ENCODE data around the gene EDC3. TPM values are rescaled to one million over a fixed set of nuclear protein-coding genes. Genes with fewer than 3 reads are reported as not detected.

Gene EDC3
- total and polyA plus RNA-seq, 9 of the 15 experiments (the other 6 are each of a cell fraction or from before 2014, with no cell fraction given): 11.7 to 63.9 (median 32.8) TPM

DNA sequence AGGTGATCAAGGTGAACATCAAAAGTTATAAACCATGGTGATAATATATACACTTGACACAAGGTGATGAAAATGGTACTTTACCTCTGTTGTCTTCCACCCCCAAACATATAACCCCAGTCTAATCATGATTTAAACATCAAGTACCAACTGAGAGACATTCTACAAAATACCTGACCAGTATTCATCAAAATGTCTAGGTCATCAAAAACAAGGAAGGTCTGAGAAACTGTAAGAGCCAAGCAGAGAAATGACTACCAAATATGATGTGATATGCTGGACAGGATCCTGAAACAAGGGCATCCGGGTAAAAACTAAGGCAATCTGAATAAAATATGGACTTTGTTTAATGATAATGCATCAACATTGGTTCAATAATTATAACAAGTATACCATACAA, 27.8 kb downstream of the EDC3 start (continued):
- TF ChIP-seq, protein P1, sequence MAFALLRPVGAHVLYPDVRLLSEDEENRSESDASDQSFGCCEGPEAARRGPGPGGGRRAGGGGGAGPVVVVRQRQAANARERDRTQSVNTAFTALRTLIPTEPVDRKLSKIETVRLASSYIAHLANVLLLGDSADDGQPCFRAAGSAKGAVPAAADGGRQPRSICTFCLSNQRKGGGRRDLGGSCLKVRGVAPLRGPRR (CRISPR knock-in tag; IDR thresholded peaks at IDR 0.05): no peak
- TF ChIP-seq ELF4 (CRISPR knock-in tag; IDR thresholded peaks at IDR 0.05) (no peak), MAFK (IDR thresholded peaks at IDR 0.05; ENCODE audit: low read length) (peak; percentile 35; the same call in 1 of the 2 replicates), SAFB2 (IDR thresholded peaks at IDR 0.05; ENCODE audit: borderline replicate concordance, low read depth, low read length, severe bottlenecking) (no peak), SP1 (CRISPR knock-in tag; IDR thresholded peaks at IDR 0.05) (no peak), ZNF311 (CRISPR knock-in tag; IDR thresholded peaks at IDR 0.05) (no peak)
- TF ChIP-seq, protein P2, sequence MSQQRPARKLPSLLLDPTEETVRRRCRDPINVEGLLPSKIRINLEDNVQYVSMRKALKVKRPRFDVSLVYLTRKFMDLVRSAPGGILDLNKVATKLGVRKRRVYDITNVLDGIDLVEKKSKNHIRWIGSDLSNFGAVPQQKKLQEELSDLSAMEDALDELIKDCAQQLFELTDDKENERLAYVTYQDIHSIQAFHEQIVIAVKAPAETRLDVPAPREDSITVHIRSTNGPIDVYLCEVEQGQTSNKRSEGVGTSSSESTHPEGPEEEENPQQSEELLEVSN (IDR thresholded peaks at IDR 0.05; ENCODE audit: borderline replicate concordance in 1 of 2, extremely low read depth in 1 of 2, insufficient read depth in 1 of 2, insufficient read length in 1 of 2, low read depth in 1 of 2, low read length in 1 of 2, poor library complexity in 1 of 2, severe bottlenecking in 1 of 2): no peak
- TF ChIP-seq, protein P3, sequence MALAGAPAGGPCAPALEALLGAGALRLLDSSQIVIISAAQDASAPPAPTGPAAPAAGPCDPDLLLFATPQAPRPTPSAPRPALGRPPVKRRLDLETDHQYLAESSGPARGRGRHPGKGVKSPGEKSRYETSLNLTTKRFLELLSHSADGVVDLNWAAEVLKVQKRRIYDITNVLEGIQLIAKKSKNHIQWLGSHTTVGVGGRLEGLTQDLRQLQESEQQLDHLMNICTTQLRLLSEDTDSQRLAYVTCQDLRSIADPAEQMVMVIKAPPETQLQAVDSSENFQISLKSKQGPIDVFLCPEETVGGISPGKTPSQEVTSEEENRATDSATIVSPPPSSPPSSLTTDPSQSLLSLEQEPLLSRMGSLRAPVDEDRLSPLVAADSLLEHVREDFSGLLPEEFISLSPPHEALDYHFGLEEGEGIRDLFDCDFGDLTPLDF (CRISPR knock-in tag; IDR thresholded peaks at IDR 0.05): no peak

DNA sequence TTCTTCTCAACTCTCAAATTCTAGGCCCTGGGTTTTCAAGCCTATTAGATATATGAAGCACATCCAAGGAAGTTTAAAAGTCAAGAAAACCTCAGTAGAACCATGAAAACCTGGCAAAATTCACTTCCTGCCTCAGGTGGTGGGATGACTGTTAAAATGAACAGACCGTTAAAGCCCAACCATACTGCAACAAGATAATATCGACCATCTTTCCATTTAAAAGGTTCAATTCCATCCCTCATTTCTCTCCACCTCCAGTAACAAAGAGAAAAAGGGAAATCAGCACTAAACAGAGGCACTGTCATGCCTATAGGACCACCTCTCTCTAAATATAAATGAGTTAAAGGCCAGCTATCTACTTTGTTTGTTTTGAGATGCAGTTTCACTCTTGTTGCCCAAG, 31.2 kb downstream of the EDC3 start:
- WGBS (ENCODE audit: insufficient coverage, low coverage, missing lambda C conversion rate): 23% methylated on average over 2 of the region's 2 CpGs
- FAIRE-seq (no peak), DNase-seq (ENCODE audit: extremely low read depth in 1 of 4, low spot score in 3 of 4) (no peak), ATAC-seq (no peak)
- peaks cover 6% of the 10 kb centered on the region; the same call in 1 of the 3 replicates for H3K36me3 ChIP-seq (ENCODE audit: control insufficient read depth, insufficient read depth, low read length)
- no peaks in the 10 kb centered on the region for H3K9me1 ChIP-seq (ENCODE audit: control insufficient read depth, insufficient read depth, low read length)
- no peak overlapping the region for H3K27ac ChIP-seq (ENCODE audit: extremely low read depth, low read depth, low read length)
- no TSS peak for BruUV-seq (replicated peaks)
- H3K4me3 ChIP-seq: no peak overlapping the region
- no peaks in the 10 kb centered on the region for H3K4me1 ChIP-seq (replicated peaks in 1 of 2; ENCODE audit: control insufficient read depth in 2 of 2, insufficient read depth in 2 of 2, low read length in 2 of 2)
- intact Hi-C loops (cut with micrococcal nuclease): no loop called here
- H3K9ac ChIP-seq (ENCODE audit: insufficient read depth in 1 of 2, low read depth in 2 of 2, low read length in 2 of 2): no peak overlapping the region
- in situ Hi-C loops (cut with MboI): no loop called here
- CTCF ChIA-PET (ENCODE audit: low intra/inter-chr PET ratio): no interaction called here
- no peaks in the 10 kb centered on the region for H3K9me3 ChIP-seq (replicated peaks; ENCODE audit: control insufficient read depth, insufficient read depth, low read depth, low read length)
- no peaks in the 10 kb centered on the region for H4K20me1 ChIP-seq (replicated peaks; ENCODE audit: control insufficient read depth, insufficient read depth, low read length)
- no peak overlapping the region for H2AFZ ChIP-seq (ENCODE audit: low read depth, low read length)
- H3K4me2 ChIP-seq (ENCODE audit: insufficient read depth, low read length): no peak overlapping the region
- no peaks in the 10 kb centered on the region for H3K27me3 ChIP-seq (ENCODE audit: control insufficient read depth in 2 of 2, insufficient read depth in 2 of 2, low read length in 2 of 2)
- peaks cover 5% of the 10 kb centered on the region; the same call in 1 of the 3 replicates for H3K79me2 ChIP-seq (ENCODE audit: control insufficient read depth, insufficient read depth, low read length)
- POLR2A ChIA-PET: no interaction called here
- no peak for TF ChIP-seq HEY1 (CRISPR knock-in tag; IDR thresholded peaks at IDR 0.05; ENCODE audit: borderline replicate concordance)
- TF ChIP-seq BRF1 (IDR thresholded peaks at IDR 0.05; ENCODE audit: borderline replicate concordance, extremely low read depth, insufficient read length): no peak
- no peak for TF ChIP-seq HNRNPH1 (optimal IDR thresholded peaks at IDR 0.05; ENCODE audit: low read depth, low read length)
- TF ChIP-seq, protein P4, sequence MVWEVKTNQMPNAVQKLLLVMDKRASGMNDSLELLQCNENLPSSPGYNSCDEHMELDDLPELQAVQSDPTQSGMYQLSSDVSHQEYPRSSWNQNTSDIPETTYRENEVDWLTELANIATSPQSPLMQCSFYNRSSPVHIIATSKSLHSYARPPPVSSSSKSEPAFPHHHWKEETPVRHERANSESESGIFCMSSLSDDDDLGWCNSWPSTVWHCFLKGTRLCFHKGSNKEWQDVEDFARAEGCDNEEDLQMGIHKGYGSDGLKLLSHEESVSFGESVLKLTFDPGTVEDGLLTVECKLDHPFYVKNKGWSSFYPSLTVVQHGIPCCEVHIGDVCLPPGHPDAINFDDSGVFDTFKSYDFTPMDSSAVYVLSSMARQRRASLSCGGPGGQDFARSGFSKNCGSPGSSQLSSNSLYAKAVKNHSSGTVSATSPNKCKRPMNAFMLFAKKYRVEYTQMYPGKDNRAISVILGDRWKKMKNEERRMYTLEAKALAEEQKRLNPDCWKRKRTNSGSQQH (CRISPR knock-in tag; IDR thresholded peaks at IDR 0.05): no peak
- TF ChIP-seq SIX5 (IDR thresholded peaks at IDR 0.05; ENCODE audit: borderline replicate concordance in 1 of 2, insufficient read depth in 1 of 2, low read depth in 1 of 2, low read length in 2 of 2): no peak
- no peak for TF ChIP-seq SMAD1 (IDR thresholded peaks at IDR 0.05; ENCODE audit: low read depth, low read length, partially characterized antibody)
- no peak for TF ChIP-seq FOXK2 (conservative IDR thresholded peaks at IDR 0.05 in 1 of 2, IDR thresholded peaks at IDR 0.05 in 1 of 2; ENCODE audit: low read depth in 2 of 2)
- TF ChIP-seq MCM2 (IDR thresholded peaks at IDR 0.05; ENCODE audit: low read depth): no peak

Data from K562 (cell line).